LNCAP (cell line): ENCODE results near the gene EEPD1.

Experiments
- TF ChIP-seq, protein P1 (sequence below): fragments of 450-650 bp; IDR thresholded peaks from 2 replicates; pipeline ENCODE4 v1.5.1; 2017; ENCODE audit warnings: mild to moderate bottlenecking

The EEPD1 gene

DNA sequence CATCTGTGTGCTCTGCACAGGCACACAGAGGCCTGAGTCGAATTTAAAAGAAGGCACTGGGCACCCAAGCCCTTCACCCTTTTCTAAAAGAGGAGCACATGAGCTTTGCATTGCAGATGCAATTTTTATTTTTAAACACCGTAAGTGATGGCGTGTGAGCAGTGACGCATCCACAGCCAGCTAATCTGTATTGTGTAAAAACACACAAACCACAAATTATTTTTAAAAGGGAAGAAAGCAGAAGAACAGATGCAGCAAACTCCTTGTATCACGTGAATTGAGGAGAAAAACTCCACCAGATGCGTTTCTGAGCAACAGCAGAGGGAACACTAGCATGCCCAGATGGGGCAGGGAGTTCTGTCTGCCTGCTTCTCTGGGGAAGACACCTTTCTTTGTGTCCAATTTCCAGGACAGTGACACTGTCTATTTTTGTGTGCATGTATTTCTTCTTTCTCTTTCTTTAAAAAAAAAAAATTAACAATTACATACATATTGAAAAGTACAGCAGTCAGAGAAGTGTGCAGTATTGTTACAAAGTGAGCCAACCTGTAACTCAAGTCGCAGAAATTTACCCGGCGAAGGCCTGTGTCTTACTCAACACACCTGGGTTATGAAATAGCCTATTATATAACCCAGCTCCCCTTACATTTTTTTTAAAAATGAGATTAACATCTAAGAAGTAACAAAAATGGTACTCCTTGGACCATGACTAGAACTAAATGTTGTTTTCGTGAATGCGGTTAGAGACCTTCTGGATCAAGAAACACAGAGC is 39.2 kb downstream of the EEPD1 start:
- TF ChIP-seq, protein P1, sequence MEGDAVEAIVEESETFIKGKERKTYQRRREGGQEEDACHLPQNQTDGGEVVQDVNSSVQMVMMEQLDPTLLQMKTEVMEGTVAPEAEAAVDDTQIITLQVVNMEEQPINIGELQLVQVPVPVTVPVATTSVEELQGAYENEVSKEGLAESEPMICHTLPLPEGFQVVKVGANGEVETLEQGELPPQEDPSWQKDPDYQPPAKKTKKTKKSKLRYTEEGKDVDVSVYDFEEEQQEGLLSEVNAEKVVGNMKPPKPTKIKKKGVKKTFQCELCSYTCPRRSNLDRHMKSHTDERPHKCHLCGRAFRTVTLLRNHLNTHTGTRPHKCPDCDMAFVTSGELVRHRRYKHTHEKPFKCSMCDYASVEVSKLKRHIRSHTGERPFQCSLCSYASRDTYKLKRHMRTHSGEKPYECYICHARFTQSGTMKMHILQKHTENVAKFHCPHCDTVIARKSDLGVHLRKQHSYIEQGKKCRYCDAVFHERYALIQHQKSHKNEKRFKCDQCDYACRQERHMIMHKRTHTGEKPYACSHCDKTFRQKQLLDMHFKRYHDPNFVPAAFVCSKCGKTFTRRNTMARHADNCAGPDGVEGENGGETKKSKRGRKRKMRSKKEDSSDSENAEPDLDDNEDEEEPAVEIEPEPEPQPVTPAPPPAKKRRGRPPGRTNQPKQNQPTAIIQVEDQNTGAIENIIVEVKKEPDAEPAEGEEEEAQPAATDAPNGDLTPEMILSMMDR, result no peak

DNA sequence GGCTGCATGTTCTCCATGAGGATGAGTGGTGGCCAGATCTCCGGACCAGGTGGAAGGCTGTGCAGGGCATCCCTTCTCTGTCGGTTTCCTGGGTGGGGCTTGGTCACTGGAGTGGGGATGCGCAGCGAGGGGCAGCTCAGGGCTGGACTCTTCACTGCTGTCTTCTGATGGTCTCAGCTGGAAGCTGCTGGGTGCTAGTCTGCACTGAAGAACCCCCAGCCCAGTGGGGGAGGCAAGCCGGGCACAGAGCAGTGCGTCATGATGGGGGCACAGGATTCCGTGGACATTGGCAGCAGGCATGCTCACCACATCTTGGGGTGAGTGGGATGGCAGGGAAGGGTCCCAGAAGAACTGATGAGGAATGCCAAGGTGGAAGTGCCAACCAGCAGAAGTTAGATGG is 39.8 kb downstream of the EEPD1 start:
- TF ChIP-seq, protein P1, result no peak

DNA sequence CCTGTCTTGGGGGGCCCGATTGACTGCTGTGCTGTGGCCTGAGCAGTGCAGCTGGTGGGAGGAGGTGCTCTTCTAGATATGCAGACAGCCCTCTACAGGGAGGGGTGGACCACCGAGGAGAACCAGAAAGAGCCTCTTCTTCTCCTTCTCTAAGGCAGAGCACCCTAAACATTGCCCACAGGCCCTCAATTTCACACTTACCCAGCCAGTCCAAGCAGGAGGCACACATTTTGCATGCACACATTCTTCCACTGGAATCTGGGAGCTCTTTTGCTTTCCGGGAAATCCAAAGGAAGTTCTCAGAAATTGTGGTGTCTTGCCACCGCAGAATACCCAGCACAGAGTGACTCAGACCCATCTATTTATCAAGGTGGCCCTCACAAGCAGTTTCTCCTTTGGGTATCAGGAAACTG is 45.8 kb downstream of the EEPD1 start:
- TF ChIP-seq, protein P1, result no peak

DNA sequence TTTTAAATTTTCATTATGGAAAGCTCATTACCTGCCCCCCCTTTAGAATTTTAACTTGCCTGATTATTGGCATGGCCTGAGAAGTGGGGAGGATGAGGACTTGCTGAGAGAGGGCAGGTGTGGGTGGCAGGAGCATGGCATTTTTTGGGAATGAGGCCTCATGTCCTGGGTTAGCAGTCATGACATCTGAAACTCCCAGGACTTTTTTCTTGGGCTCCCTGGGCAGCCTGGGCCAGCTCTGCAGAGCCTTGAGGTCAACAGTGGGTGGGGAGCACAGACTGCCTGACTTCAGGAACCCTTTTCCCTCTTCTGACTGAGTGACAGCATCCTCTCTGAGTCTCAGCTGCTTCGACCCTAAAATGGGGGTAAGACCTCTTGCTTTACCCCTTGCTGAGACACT is 46.3 kb downstream of the EEPD1 start:
- TF ChIP-seq, protein P1, result no peak

DNA sequence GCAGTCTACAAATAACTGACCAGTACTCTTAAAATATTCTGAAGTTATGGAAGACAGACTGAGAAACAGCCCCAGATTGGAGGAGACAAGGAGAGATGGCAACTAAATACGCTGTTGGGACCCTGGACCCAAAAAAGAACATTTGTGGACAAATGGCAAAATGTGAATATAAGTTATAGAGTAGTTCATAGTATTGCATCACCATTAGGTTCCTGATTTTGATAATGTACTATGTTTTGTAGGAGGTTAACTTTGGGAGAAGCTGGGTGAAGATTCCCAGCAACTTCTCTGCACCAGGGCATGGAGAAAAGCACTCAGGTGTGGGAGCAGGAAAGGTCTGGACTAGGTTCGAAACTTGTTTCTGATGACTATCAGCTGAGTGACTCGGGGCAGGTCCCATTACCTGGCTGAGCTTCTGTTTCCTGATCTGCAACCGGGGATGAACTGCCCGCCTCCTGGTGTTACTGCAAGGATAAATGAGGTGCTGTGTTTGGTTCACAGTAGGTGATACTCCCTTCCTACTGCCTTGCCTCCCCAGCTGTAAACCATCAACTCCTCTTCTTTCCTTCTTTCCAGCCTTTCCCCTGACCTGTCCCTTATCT is 48.2 kb downstream of the EEPD1 start:
- TF ChIP-seq, protein P1, result no peak

DNA sequence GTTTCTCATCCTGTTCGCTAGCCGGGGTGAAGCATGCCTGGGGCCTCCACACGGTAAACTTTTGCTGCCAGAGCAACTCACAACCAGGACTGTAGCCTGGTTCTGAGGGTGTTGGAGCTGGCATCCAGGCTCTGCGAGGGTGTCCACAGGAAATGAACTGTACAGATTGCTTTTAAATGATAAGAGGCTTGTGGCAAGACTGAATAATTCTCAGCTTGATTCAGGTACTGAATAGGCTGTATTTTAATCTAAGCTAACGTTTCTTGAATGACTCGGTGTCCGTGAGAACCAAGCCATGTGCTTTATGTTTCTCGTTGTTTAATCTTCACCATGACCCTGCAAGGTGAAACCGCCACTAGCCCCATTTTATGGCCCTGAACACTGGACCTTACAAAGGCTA is 49.3 kb downstream of the EEPD1 start:
- TF ChIP-seq, protein P1, result no peak

DNA sequence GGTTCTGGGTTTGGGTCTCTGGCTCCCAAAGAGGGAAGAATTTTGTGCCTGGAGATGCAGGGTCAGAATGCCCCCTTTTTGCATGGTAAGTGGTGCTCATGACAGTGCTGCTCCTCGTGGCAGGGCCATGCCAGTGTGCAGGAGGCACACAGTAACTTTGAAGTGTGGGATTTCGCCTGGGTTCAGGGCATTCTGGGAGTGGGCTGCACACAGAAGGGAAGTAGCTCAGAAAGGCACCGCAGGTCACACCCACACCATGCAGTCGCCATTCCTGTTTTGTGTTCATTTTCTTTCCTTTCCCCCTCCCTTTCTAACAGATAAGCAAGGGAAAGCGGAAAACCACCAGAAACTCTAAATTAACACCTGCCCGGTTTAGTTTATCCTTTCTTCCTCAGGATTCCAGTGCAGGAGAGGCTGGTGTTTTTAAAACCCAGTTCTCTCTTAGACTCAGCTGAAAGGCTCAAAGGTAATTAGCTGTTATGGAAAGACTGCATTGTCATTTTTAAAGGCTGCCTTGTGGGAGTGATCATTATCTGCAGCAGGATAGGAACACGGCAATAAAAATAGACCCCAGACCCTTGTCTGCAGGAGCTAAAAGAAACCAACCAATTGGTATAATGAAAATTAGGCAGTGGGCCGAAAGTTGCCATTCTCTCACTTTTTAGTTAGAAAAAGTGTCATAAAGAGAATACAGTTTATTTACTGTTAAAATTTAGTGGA is 50.2 kb downstream of the EEPD1 start:
- TF ChIP-seq, protein P1, result no peak
